KOPT-K1 (cell line): ENCODE data around the gene ZNF217.
"Not testable (repeated sequence)": the region's sequence is repeated elsewhere in the genome, so short reads cannot be mapped to it uniquely, and the experiment has no call there.

Experiments
- H3K27ac ChIP-seq: fragments of 200-600 bp; sonication (generic); 2 replicates; pipeline ENCODE4 v1.5.1; 2016; ENCODE audit warnings: antibody characterized with exemption, mild to moderate bottlenecking, low read depth, low read length; ENCODE audit not compliant: poor library complexity, severe bottlenecking
- H3K36me3 ChIP-seq: fragments of 200-600 bp; sonication (generic); 2 replicates; pipeline ENCODE4 v1.5.1; 2017; ENCODE audit warnings: antibody characterized with exemption, mild to moderate bottlenecking, low read length, moderate library complexity; ENCODE audit not compliant: insufficient read depth
- H3K9me3 ChIP-seq: fragments of 200-600 bp; sonication (generic); 2 replicates; pipeline ENCODE4 v1.5.1; 2017; ENCODE audit warnings: antibody characterized with exemption, low read length, mild to moderate bottlenecking; ENCODE audit not compliant: insufficient read depth, poor library complexity, severe bottlenecking

Gene ZNF217

DNA sequence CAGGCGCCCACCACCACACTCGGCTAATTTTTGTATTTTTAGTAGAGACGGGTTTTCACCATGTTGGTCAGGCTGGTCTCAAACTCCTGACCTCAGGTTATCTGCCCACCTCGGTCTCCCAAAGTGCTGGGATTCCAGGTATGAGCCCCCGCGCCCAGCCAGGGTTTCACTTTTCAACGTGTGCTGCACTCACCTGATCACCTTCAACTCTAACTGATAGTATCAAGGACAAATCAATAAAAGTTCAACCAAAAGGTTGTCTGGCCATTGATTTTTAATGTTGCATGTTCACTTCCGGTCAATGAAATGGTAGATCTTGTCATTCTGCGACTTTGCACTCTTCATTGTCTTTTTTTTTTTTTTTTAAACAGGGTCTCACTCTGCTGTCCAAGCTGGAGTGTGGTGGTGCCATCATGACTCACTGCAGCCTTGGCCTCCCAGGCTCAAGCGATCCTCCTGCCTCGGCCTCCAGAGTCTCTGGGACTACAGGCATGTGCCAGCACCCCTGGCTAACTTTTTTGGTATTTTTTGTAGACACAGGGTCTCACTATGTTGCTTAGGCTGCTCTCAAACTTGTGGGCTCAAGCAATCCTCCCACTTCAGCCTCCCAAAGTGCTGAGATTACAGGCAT lies 37.3 kb downstream of the ZNF217 start:
- Histone ChIP-seq H3K27ac (no peak overlapping the region), H3K36me3 (no peaks in the 10 kb centered on the region), H3K9me3 (no peaks in the 10 kb centered on the region)

DNA sequence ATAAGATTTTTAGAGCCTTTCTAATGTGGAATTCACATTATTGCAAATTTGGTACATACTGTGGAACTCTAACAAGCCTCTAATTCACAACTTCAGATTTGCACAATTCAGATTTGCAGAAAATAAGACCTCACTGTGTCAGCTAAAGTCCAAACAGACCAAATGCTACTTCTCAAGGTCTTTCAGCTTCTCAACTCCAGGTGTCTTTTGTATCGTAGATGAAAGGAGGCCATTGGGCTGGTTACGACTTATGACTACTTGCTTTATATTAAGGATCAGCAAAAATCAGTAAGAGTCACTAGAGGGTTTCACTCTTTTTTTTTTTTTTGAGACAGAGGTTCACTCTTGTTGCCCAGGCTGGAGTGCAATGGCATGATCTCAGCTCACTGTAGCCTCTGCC lies 37.8 kb downstream of the ZNF217 start:
- Histone ChIP-seq H3K9me3 (no peaks in the 10 kb centered on the region), H3K36me3 (no peaks in the 10 kb centered on the region), H3K27ac (no peak overlapping the region)

GRCh38 chr20:53555081-53555480 lies 38.6 kb downstream of the ZNF217 start:
- Histone ChIP-seq H3K36me3 (no peaks in the 10 kb centered on the region), H3K27ac (no peak overlapping the region), H3K9me3 (no peaks in the 10 kb centered on the region)

GRCh38 chr20:53552572-53552893 lies 41.1 kb downstream of the ZNF217 start:
- H3K9me3 ChIP-seq, H3K27ac ChIP-seq, H3K36me3 ChIP-seq: not testable (repeated sequence)

GRCh38 chr20:53551719-53552571 lies 41.7 kb downstream of the ZNF217 start:
- H3K36me3 ChIP-seq, H3K9me3 ChIP-seq, H3K27ac ChIP-seq: not testable (repeated sequence)

GRCh38 chr20:53550280-53551187 lies 43.1 kb downstream of the ZNF217 start:
- H3K9me3 ChIP-seq = no peaks in the 10 kb centered on the region
- no peak overlapping the region for H3K27ac ChIP-seq
- H3K36me3 ChIP-seq = no peaks in the 10 kb centered on the region

DNA sequence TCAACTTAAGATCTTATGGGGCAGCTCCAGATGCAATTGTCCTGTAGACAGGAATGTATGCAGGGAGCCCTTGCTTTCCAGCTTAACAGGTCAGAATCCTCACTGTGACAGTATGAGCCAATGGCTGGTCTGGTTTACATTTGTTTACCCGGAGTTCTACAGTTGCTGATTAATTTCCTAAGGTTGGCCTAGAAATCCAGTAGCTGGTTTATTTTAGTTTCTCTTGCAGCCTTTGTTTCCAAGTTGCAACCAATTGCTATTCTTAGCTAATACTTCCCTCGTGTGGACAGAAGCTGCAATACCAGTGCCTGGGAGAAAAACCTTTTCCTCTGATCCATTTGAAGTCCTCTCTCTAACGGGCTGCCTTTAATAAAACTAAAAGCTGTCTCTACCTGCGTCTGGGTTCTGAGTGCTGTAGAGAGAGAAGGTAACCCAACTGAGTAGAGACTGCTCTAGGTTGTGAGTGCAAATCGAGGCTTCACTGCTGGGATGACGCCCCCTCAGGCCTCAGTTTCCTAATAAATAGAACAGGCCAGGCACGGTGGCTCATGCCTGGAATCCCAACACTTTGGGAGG lies 45.9 kb downstream of the ZNF217 start:
- no peak overlapping the region for H3K27ac ChIP-seq
- no peaks in the 10 kb centered on the region for H3K9me3 ChIP-seq
- H3K36me3 ChIP-seq = no peaks in the 10 kb centered on the region

GRCh38 chr20:53539516-53539915 lies 54.1 kb downstream of the ZNF217 start:
- H3K36me3 ChIP-seq = no peaks in the 10 kb centered on the region
- no peak overlapping the region for H3K27ac ChIP-seq
- H3K9me3 ChIP-seq = no peaks in the 10 kb centered on the region

DNA sequence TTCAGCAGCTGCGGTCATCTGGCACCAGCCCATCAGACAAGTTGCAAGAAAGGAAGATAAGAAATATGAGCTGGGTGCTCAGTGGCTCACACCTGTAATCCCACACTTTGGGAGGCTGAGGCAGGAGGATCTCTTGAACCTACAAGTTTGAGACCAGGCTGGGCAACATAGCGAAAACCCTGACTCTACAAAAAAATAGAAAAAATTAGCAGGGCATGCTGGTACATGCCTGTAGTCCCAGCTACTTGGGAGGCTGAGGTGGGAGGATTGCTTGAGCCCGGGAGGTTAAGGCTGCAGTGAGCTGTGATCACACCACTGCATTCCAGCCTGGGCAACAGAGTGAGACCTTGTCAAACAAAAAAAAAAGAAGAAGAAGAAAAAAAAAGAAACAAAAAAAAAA lies 57.3 kb downstream of the ZNF217 start:
- H3K27ac ChIP-seq, H3K36me3 ChIP-seq, H3K9me3 ChIP-seq: not testable (repeated sequence)

GRCh38 chr20:53535878-53536277 lies 57.8 kb downstream of the ZNF217 start:
- Histone ChIP-seq H3K36me3 (no peaks in the 10 kb centered on the region), H3K27ac (no peak overlapping the region), H3K9me3 (no peaks in the 10 kb centered on the region)

DNA sequence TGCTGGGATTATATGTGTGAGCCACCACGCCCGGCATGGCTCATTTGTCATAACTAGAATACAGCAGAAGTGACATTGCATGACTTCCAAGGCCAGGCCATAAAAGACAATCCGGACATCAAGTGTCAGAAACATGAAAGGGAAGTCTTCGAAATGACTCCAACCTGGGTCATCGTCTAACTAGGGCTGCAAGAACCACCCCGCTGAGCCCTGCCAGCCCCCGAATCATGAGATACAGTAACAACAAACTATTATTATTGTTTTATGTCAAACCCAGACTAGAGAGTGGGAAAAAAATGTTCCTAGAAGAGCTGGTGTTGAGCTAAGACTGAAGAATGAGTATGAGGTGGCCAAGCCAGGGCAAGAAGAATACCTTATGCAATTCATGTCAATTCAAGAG lies 59.6 kb downstream of the ZNF217 start:
- Histone ChIP-seq H3K27ac (no peak overlapping the region), H3K9me3 (no peaks in the 10 kb centered on the region), H3K36me3 (no peaks in the 10 kb centered on the region)

DNA sequence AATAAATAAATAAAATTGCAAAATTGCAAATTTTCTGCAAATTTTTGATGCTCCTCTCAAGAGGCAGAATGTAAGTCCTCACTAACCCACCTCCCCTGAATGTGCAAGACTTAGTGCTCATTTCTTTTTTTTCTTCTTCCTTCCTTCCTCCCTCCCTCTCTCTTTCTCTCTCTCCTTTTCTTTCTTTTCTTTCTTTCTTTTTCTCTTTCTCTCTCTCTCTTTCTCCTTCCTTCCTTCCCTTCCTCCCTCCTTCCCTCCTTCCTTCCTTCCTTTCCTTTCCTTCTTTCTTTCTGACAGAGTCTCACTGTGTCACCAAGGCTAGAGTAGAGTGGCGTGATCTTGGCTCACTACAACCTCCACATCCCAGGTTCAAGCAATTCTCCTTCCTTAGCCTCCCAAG lies 60.1 kb downstream of the ZNF217 start:
- no peaks in the 10 kb centered on the region for H3K36me3 ChIP-seq
- H3K9me3 ChIP-seq = no peaks in the 10 kb centered on the region
- no peak overlapping the region for H3K27ac ChIP-seq

DNA sequence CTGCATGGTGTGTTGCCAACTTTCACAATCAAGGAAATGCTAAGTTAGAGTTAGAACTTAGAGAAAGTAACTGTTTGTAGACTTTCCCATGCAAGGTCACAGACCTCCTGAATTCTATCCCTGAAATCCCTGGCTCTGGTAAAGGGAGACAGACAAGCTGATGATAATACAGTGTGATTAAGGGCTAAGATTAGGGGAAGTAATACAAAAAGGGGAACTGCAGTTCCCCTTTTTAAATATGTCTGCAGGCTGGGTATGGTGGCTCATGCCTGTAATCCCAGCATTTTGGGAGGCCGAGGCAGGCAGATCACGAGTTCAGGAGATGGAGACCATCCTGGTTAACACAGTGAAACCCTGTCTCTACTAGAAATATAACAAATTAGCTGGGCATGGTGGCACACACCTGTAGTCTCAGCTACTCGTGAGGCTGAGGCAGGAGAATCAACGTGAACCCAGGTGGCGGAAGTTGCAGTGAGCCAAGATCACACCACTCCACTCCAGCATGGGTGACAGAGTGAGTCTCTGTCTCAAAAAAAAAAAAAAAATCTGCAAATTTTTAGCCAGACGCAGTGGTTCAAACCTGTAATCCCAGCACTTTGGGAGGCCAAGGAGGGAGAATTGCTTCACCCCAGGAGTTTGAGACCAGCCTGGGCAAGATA lies 60.9 kb downstream of the ZNF217 start:
- H3K9me3 ChIP-seq, H3K36me3 ChIP-seq, H3K27ac ChIP-seq: not testable (repeated sequence)

- no peaks in the 10 kb centered on the region for H3K9me3 ChIP-seq
- no peaks in the 10 kb centered on the region for H3K36me3 ChIP-seq
- no peak overlapping the region for H3K27ac ChIP-seq
Measured at GRCh38 chr20:53530440-53530839, 63.2 kb downstream of the ZNF217 start.

DNA sequence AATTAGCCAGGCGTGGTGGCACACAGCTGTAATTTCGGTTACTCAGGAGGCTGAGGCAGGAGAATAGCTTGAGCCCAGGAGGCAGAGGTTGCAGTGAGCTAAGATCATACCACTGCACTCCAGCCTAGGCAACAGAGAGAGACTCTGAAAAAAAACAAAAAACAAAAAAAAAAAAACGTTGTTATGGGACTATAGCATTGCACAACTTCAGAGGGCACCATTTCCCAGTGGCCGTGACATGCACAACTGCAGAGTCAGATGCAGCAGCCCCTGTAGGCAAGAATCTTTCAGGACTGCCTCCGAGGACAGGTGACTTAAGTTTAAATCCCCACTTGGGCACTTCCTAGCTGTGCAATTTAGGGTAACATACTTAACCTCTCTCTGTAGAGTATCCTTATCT lies 64.0 kb downstream of the ZNF217 start:
- Histone ChIP-seq H3K36me3 (no peaks in the 10 kb centered on the region), H3K27ac (no peak overlapping the region), H3K9me3 (no peaks in the 10 kb centered on the region)
